ENCODE data around the gene CEP104. TPM values are rescaled to one million over a fixed set of nuclear protein-coding genes. Genes with fewer than 3 reads are reported as not detected.

CEP104 gene
- total RNA-seq, 1 experiment from 2014 or later: 44.1 TPM

GRCh38 chr1:3850857-3851256, 6.2 kb downstream of the CEP104 start (continued):
- TF ChIP-seq ATF3 (IDR thresholded peaks at IDR 0.05): no peak
- no peak for TF ChIP-seq CBX3 (IDR thresholded peaks at IDR 0.05; ENCODE audit: low read depth)
- TF ChIP-seq EGR1 (IDR thresholded peaks at IDR 0.05; ENCODE audit: low read depth): no peak

- ATAC-seq (no peak), DNase-seq (ENCODE audit: low read depth, low spot score) (no peak)
- no peaks in the 10 kb centered on the region for H3K9me3 ChIP-seq (ENCODE audit: control insufficient read depth in 1 of 2, insufficient read depth in 1 of 2, low read depth in 1 of 2, low read length in 2 of 2)
- intact Hi-C loops (cut with micrococcal nuclease): no loop called here
- H3K4me3 ChIP-seq (replicated peaks in 1 of 2; ENCODE audit: low read depth in 1 of 2, low read length in 2 of 2): no peak overlapping the region
- ChIA-PET CTCF (no interaction called here), RAD21 (ENCODE audit: low non-redundant PET in 1 of 2, low total read pairs in 2 of 2, uncharacterized antibody in 2 of 2, unreplicated experiment in 2 of 2) (no interaction called here), POLR2A (no interaction called here)
- no TSS peak for BruUV-seq (replicated peaks)
- no peak overlapping the region for H3K27ac ChIP-seq (ENCODE audit: low read depth, low read length)
- H3K4me2 ChIP-seq (ENCODE audit: low read length): no peak overlapping the region
- H3K27me3 ChIP-seq (ENCODE audit: insufficient read depth, low read length): no peaks in the 10 kb centered on the region
- no peak overlapping the region for H3K9ac ChIP-seq (ENCODE audit: low read length)
- no peaks in the 10 kb centered on the region for H3K79me2 ChIP-seq (ENCODE audit: insufficient read depth, low read length)
- H2AFZ ChIP-seq (ENCODE audit: low read depth, low read length, poor library complexity, severe bottlenecking): no peak overlapping the region
- no peaks in the 10 kb centered on the region for H3K9me2 ChIP-seq (ENCODE audit: insufficient read depth)
- no peaks in the 10 kb centered on the region; a peak in 2 of 4 replicates for H3K36me3 ChIP-seq (ENCODE audit: control insufficient read depth in 1 of 2, insufficient read depth in 2 of 2, low read length in 2 of 2)
- no peaks in the 10 kb centered on the region for H4K20me1 ChIP-seq (ENCODE audit: insufficient read depth)
- H3K4me1 ChIP-seq (ENCODE audit: control insufficient read depth in 1 of 2, insufficient read depth in 2 of 2, low read length in 2 of 2): no peaks in the 10 kb centered on the region
- TF ChIP-seq ATF3 (IDR thresholded peaks at IDR 0.05) (no peak), YY1 (IDR thresholded peaks at IDR 0.05; ENCODE audit: extremely low read depth, insufficient replicate concordance, low read depth, low read length) (no peak), REST (IDR thresholded peaks at IDR 0.05; ENCODE audit: low read depth) (no peak), ZBTB33 (IDR thresholded peaks at IDR 0.05; ENCODE audit: extremely low read depth, insufficient replicate concordance, low read length) (no peak), POLR2AphosphoS5 (IDR thresholded peaks at IDR 0.05; ENCODE audit: low read depth, low read length) (no peak), SP1 (IDR thresholded peaks at IDR 0.05; ENCODE audit: low read depth) (no peak), ZNF274 (IDR thresholded peaks at IDR 0.05; ENCODE audit: low read depth, low read length) (no peak), EZH2 (IDR thresholded peaks at IDR 0.05) (no peak), MAX (IDR thresholded peaks at IDR 0.05) (no peak), CTCF (IDR thresholded peaks at IDR 0.05 in 2 of 3, conservative IDR thresholded peaks at IDR 0.05 in 1 of 3; ENCODE audit: borderline replicate concordance in 1 of 3, insufficient read depth in 1 of 3, low read depth in 2 of 3, low read length in 2 of 3) (no peak), SIN3A (IDR thresholded peaks at IDR 0.05; ENCODE audit: low read depth) (no peak), FOSL1 (IDR thresholded peaks at IDR 0.05; ENCODE audit: low read depth) (no peak), JUND (IDR thresholded peaks at IDR 0.05) (no peak)
These were observed 9.9 kb downstream of the CEP104 start for GRCh38 chr1:3847081-3847480.

Measured in HCT116 (cell line).